Breast epithelium (tissue), 3 donors: ENCODE data around the gene OR2A42.
"Not testable (repeated sequence)": the region's sequence is repeated elsewhere in the genome, so short reads cannot be mapped to it uniquely, and the experiment has no call there.

Experiments
- CTCF ChIP-seq, 3 donors: fragments of 450-650 bp; IDR thresholded peaks; one replicate each; pipeline ENCODE4 v1.5.1; 2016 to 2017; ENCODE audit warnings: antibody characterized with exemption in 3 of 3, mild to moderate bottlenecking in 3 of 3, moderate library complexity in 3 of 3
- POLR2A ChIP-seq: fragments of 450-650 bp; IDR thresholded peaks from one replicate; pipeline ENCODE4 v1.6.1; 2016; ENCODE audit warnings: antibody characterized with exemption, mild to moderate bottlenecking, moderate library complexity
- POLR2AphosphoS5 ChIP-seq, 3 donors: sonication (generic); formaldehyde crosslinking; IDR thresholded peaks; one replicate each; pipeline ENCODE4 v1.6.1; 2017; ENCODE audit warnings: antibody characterized with exemption in 3 of 3

DNA sequence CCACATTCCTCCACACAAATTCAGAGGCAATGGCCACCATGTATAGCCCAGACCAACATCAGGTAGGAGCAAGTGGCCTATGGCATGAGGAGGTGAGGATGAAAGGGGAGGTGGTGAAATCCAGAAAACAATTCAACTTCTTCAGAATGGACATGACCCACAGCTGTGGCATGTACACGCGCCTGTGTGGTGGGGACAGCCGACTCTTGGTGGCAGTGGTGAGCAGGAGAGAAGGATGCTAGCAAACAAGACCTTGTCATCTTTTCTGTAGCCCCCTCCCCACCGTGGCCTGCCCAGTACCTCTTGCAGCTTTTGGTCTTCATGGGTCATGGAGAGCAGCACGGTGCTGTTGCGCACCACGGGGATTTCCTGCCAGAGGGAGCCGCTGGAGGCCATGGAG, 42.6 kb upstream of the OR2A42 start:
- TF ChIP-seq POLR2A; CTCF (IDR thresholded peaks at IDR 0.05); POLR2AphosphoS5 (IDR thresholded peaks at IDR 0.05): not testable (repeated sequence)
